Mammary epithelial cell (primary cell): ENCODE data around the gene PSAP.

Source experiments
- EZH2 ChIP-seq: IDR thresholded peaks from 2 replicates; pipeline ENCODE4 v1.6.1; 2012; ENCODE audit warnings: low read length, inconsistent platforms, borderline replicate concordance
- TF ChIP-seq, protein P1 (sequence below), 2 donors: IDR thresholded peaks in 1 of 2; conservative IDR thresholded peaks in 1 of 2; 2 replicates each; pipeline ENCODE4 v1.5.1; 2011 to 2012; ENCODE audit warnings: inconsistent platforms in 2 of 2, low read length in 2 of 2, mild to moderate bottlenecking in 2 of 2, control low read depth in 1 of 2, low read depth in 1 of 2; ENCODE audit not compliant: insufficient read depth in 1 of 2; ENCODE audit errors: extremely low read depth in 1 of 2

DNA sequence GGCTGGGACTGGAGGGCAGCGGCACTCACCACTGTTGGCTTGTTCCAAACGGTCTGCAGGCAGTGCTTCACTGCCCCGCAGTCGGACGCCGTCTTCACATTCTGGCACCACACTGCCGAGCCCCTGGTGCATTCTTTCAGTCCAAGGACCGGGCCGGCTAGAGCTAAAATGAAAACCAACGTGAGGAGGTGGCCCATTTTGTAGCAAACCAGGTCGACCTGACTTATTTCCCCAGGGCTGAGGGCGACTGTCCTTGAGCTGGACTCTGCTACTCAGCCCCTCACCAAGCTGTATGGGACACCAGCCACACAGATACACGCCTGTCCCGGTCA, 16.7 kb downstream of the PSAP start:
- TF ChIP-seq, protein P1, sequence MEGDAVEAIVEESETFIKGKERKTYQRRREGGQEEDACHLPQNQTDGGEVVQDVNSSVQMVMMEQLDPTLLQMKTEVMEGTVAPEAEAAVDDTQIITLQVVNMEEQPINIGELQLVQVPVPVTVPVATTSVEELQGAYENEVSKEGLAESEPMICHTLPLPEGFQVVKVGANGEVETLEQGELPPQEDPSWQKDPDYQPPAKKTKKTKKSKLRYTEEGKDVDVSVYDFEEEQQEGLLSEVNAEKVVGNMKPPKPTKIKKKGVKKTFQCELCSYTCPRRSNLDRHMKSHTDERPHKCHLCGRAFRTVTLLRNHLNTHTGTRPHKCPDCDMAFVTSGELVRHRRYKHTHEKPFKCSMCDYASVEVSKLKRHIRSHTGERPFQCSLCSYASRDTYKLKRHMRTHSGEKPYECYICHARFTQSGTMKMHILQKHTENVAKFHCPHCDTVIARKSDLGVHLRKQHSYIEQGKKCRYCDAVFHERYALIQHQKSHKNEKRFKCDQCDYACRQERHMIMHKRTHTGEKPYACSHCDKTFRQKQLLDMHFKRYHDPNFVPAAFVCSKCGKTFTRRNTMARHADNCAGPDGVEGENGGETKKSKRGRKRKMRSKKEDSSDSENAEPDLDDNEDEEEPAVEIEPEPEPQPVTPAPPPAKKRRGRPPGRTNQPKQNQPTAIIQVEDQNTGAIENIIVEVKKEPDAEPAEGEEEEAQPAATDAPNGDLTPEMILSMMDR (conservative IDR thresholded peaks at IDR 0.05 in 1 of 2, IDR thresholded peaks at IDR 0.05 in 1 of 2; ENCODE audit: extremely low read depth in 1 of 2, insufficient read depth in 1 of 2, low read depth in 1 of 2, low read length in 2 of 2): no peak
- TF ChIP-seq EZH2: no peak
